HAP-1 (cell line): ENCODE data around the gene SCEL.
"Not testable (repeated sequence)": the region's sequence is repeated elsewhere in the genome, so short reads cannot be mapped to it uniquely, and the experiment has no call there.

Source experiments
- DNase-seq, 2 experiments: peaks; one replicate each; pipeline ENCODE4 v3.0.0-alpha.2; 2016 to 2020; ENCODE audit warnings: low spot score in 2 of 2
- H3K27me3 ChIP-seq: fragments of 250-450 bp; sonication (Bioruptor Pico); 2 replicates; pipeline ENCODE4 v1.5.1; 2020; ENCODE audit warnings: low read depth, mild to moderate bottlenecking, moderate library complexity
- H3K36me3 ChIP-seq: fragments of 250-450 bp; sonication (Bioruptor Pico); replicated peaks from 2 replicates; pipeline ENCODE4 v1.5.1; 2020; ENCODE audit warnings: mild to moderate bottlenecking
- H3K4me1 ChIP-seq: fragments of 250-450 bp; sonication (Bioruptor Pico); 2 replicates; pipeline ENCODE4 v1.5.1; 2020; ENCODE audit warnings: mild to moderate bottlenecking
- H3K4me3 ChIP-seq: fragments of 250-450 bp; sonication (Bioruptor Pico); 2 replicates; pipeline ENCODE4 v1.5.1; 2020; ENCODE audit warnings: mild to moderate bottlenecking, moderate library complexity
- H3K9me3 ChIP-seq: fragments of 250-450 bp; sonication (Bioruptor Pico); 2 replicates; pipeline ENCODE4 v1.5.1; 2020; ENCODE audit warnings: mild to moderate bottlenecking, moderate library complexity
- in situ Hi-C: fragments of 300-500 bp; cut with MboI; formaldehyde crosslinking; loops from 3 replicates; pipeline ENCODE4 v1.14.3; 2020; ENCODE audit warnings: low sequenced_read_pairs, inconsistent platforms, mixed read lengths

SCEL gene

GRCh38 chr13:77600701-77601100, 65.2 kb downstream of the SCEL start:
- Histone ChIP-seq H3K36me3 (no peaks in the 10 kb centered on the region), H3K27me3 (no peaks in the 10 kb centered on the region), H3K4me1 (0 out of 2 replicates have a peak, but pooled peaks cover 2% of the 10 kb centered on the region), H3K9me3 (no peaks in the 10 kb centered on the region), H3K4me3 (no peak overlapping the region)
- in situ Hi-C loops, result no loop called here
- no peak for DNase-seq

- H3K4me3 ChIP-seq, result no peak overlapping the region
- no peaks in the 10 kb centered on the region for H3K9me3 ChIP-seq
- no peaks in the 10 kb centered on the region for H3K36me3 ChIP-seq
- H3K4me1 ChIP-seq, result no peaks in the 10 kb centered on the region
- DNase-seq, result no peak
- no peaks in the 10 kb centered on the region for H3K27me3 ChIP-seq
- in situ Hi-C loops, result no loop called here
These were observed 75.6 kb downstream of the SCEL start for GRCh38 chr13:77611068-77611467.

GRCh38 chr13:77616027-77616426, 80.5 kb downstream of the SCEL start:
- no peaks in the 10 kb centered on the region; the same call in 1 of the 2 replicates for H3K27me3 ChIP-seq
- in situ Hi-C loops, result no loop called here

GRCh38 chr13:77619655-77620054, 84.1 kb downstream of the SCEL start:
- in situ Hi-C loops, result no loop called here
- H3K9me3 ChIP-seq, result no peaks in the 10 kb centered on the region
- no peaks in the 10 kb centered on the region; the same call in 1 of the 2 replicates for H3K27me3 ChIP-seq
- no peaks in the 10 kb centered on the region for H3K4me1 ChIP-seq
- no peaks in the 10 kb centered on the region for H3K36me3 ChIP-seq
- DNase-seq, result no peak
- no peak overlapping the region for H3K4me3 ChIP-seq

More at GRCh38 chr13:77616027-77616426, 80.5 kb downstream of the SCEL start:
- H3K36me3 ChIP-seq, result no peaks in the 10 kb centered on the region
- DNase-seq, result no peak
- H3K4me1 ChIP-seq, result no peaks in the 10 kb centered on the region
- H3K4me3 ChIP-seq, result no peak overlapping the region
- no peaks in the 10 kb centered on the region for H3K9me3 ChIP-seq

- in situ Hi-C loops, result no loop called here
- no peaks in the 10 kb centered on the region for H3K4me1 ChIP-seq
- H3K36me3 ChIP-seq, result no peaks in the 10 kb centered on the region
- H3K27me3 ChIP-seq, result no peaks in the 10 kb centered on the region; the same call in 1 of the 2 replicates
- no peaks in the 10 kb centered on the region for H3K9me3 ChIP-seq
- H3K4me3 ChIP-seq, result no peak overlapping the region
- no peak for DNase-seq
These were observed 84.6 kb downstream of the SCEL start for GRCh38 chr13:77620138-77620537.

- in situ Hi-C loops, result no loop called here
- Histone ChIP-seq H3K9me3 (no peaks in the 10 kb centered on the region), H3K4me3 (no peak overlapping the region), H3K4me1 (no peaks in the 10 kb centered on the region), H3K36me3 (no peaks in the 10 kb centered on the region), H3K27me3 (no peaks in the 10 kb centered on the region)
- no peak for DNase-seq
These were observed 88.3 kb downstream of the SCEL start for GRCh38 chr13:77623806-77624205.

GRCh38 chr13:77628170-77628569, 92.7 kb downstream of the SCEL start:
- in situ Hi-C loops, result no loop called here
- Histone ChIP-seq H3K4me1 (no peaks in the 10 kb centered on the region), H3K4me3 (no peak overlapping the region), H3K9me3 (no peaks in the 10 kb centered on the region), H3K27me3 (no peaks in the 10 kb centered on the region), H3K36me3 (no peaks in the 10 kb centered on the region)
- DNase-seq, result no peak

GRCh38 chr13:77637588-77637987, 102.1 kb downstream of the SCEL start:
- Histone ChIP-seq H3K4me1 (no peaks in the 10 kb centered on the region), H3K36me3 (no peaks in the 10 kb centered on the region), H3K4me3 (no peak overlapping the region), H3K27me3 (0 out of 2 replicates have a peak, but pooled peaks cover 1% of the 10 kb centered on the region), H3K9me3 (no peaks in the 10 kb centered on the region)
- in situ Hi-C loops, result no loop called here
- no peak for DNase-seq

GRCh38 chr13:77650409-77650808, 114.9 kb downstream of the SCEL start:
- Histone ChIP-seq H3K4me3 (no peak overlapping the region), H3K4me1 (no peaks in the 10 kb centered on the region), H3K9me3 (no peaks in the 10 kb centered on the region), H3K36me3 (no peaks in the 10 kb centered on the region), H3K27me3 (peaks cover 4% of the 10 kb centered on the region; the same call in 1 of the 2 replicates)
- no peak for DNase-seq
- in situ Hi-C loops, result no loop called here

GRCh38 chr13:77653301-77653700, 117.8 kb downstream of the SCEL start:
- H3K36me3 ChIP-seq, result no peaks in the 10 kb centered on the region
- no peaks in the 10 kb centered on the region for H3K4me1 ChIP-seq
- H3K27me3 ChIP-seq, result no peaks in the 10 kb centered on the region
- no peaks in the 10 kb centered on the region for H3K9me3 ChIP-seq
- no peak overlapping the region for H3K4me3 ChIP-seq
- no peak for DNase-seq
- in situ Hi-C loops, result no loop called here

- H3K9me3 ChIP-seq, H3K4me3 ChIP-seq, H3K4me1 ChIP-seq, H3K36me3 ChIP-seq, DNase-seq, in situ Hi-C loops, H3K27me3 ChIP-seq: not testable (repeated sequence)
These were observed 124.5 kb downstream of the SCEL start for GRCh38 chr13:77660016-77660415.

- H3K9me3 ChIP-seq, result no peaks in the 10 kb centered on the region
- H3K4me3 ChIP-seq, result no peak overlapping the region
- no peaks in the 10 kb centered on the region for H3K36me3 ChIP-seq
- in situ Hi-C loops, result no loop called here
- H3K27me3 ChIP-seq, result no peaks in the 10 kb centered on the region
- H3K4me1 ChIP-seq, result no peaks in the 10 kb centered on the region
- DNase-seq, result no peak
These were observed 125.3 kb downstream of the SCEL start for GRCh38 chr13:77660841-77661250.

- in situ Hi-C loops, H3K36me3 ChIP-seq, H3K27me3 ChIP-seq, H3K9me3 ChIP-seq, H3K4me3 ChIP-seq, DNase-seq, H3K4me1 ChIP-seq: not testable (repeated sequence)
These were observed 126.8 kb downstream of the SCEL start for GRCh38 chr13:77662301-77662700.

- H3K4me1 ChIP-seq, H3K9me3 ChIP-seq, DNase-seq, H3K36me3 ChIP-seq, in situ Hi-C loops, H3K4me3 ChIP-seq, H3K27me3 ChIP-seq: not testable (repeated sequence)
These were observed 127.3 kb downstream of the SCEL start for GRCh38 chr13:77662831-77663230.

- Histone ChIP-seq H3K27me3 (0 out of 2 replicates have a peak, but pooled peaks cover 2% of the 10 kb centered on the region), H3K4me3 (no peak overlapping the region), H3K36me3 (no peaks in the 10 kb centered on the region), H3K4me1 (no peaks in the 10 kb centered on the region), H3K9me3 (no peaks in the 10 kb centered on the region)
- DNase-seq, result no peak
- in situ Hi-C loops, result no loop called here
These were observed 139.3 kb downstream of the SCEL start for GRCh38 chr13:77674852-77675251.
